HepG2 (cell line): ENCODE results near the gene AP4M1. TPM values are rescaled to one million over a fixed set of nuclear protein-coding genes. Genes with fewer than 3 reads are reported as not detected.
A peak's percentile ranks its signal among the peaks of the same experiment; 100 is the strongest.

Experiments used
- JDP2 ChIP-seq: sonication (generic); formaldehyde crosslinking; IDR thresholded peaks from 2 replicates; pipeline ENCODE4 v1.8.1; 2022; ENCODE audit warnings: missing genetic modification reagents, borderline replicate concordance
- MYNN ChIP-seq: sonication (generic); formaldehyde crosslinking; IDR thresholded peaks from 2 replicates; pipeline ENCODE4 v1.4.0; 2020; ENCODE audit warnings: mild to moderate bottlenecking, low read depth, missing genetic modification reagents
- PCBP1 ChIP-seq: fragments of 200-400 bp; formaldehyde crosslinking; IDR thresholded peaks from 2 replicates; pipeline ENCODE4 v1.6.1; 2017; ENCODE audit warnings: mild to moderate bottlenecking, low read depth, low read length, borderline replicate concordance
- RFXANK ChIP-seq: IDR thresholded peaks from 2 replicates; pipeline ENCODE4 v1.6.1; 2016
- RXRA ChIP-seq: sonication (generic); formaldehyde crosslinking; IDR thresholded peaks from 2 replicates; pipeline ENCODE4 v1.5.1; 2020; ENCODE audit warnings: missing genetic modification reagents
- SP4 ChIP-seq: sonication (generic); formaldehyde crosslinking; IDR thresholded peaks from 2 replicates; pipeline ENCODE4 v1.8.1; 2023; ENCODE audit warnings: mild to moderate bottlenecking, missing genetic modification reagents
- TBX2 ChIP-seq: sonication (generic); formaldehyde crosslinking; IDR thresholded peaks from 2 replicates; pipeline ENCODE4 v1.5.0; 2020; ENCODE audit warnings: missing genetic modification reagents, mild to moderate bottlenecking, borderline replicate concordance
- ZEB1 ChIP-seq: IDR thresholded peaks from 2 replicates; pipeline ENCODE4 v1.6.1; 2012; ENCODE audit warnings: mild to moderate bottlenecking, low read depth, inconsistent platforms; ENCODE audit not compliant: insufficient replicate concordance
- ZNF20 ChIP-seq: sonication (generic); formaldehyde crosslinking; IDR thresholded peaks from 2 replicates; pipeline ENCODE4 v1.4.0; 2020; ENCODE audit warnings: mild to moderate bottlenecking, moderate library complexity, missing genetic modification reagents
- ZNF343 ChIP-seq: sonication (generic); formaldehyde crosslinking; IDR thresholded peaks from 2 replicates; pipeline ENCODE4 v1.4.0; 2020; ENCODE audit warnings: mild to moderate bottlenecking, missing genetic modification reagents
- ZNF430 ChIP-seq: sonication (generic); formaldehyde crosslinking; IDR thresholded peaks from 2 replicates; pipeline ENCODE4 v1.9.0; 2021; ENCODE audit warnings: mild to moderate bottlenecking, missing genetic modification reagents
- ZNF7 ChIP-seq: IDR thresholded peaks from 2 replicates; pipeline ENCODE4 v1.6.1; 2016; ENCODE audit warnings: missing biosample characterization, missing genetic modification reagents
- polyA plus RNA-seq, 8 experiments: library from polyadenylated mRNA; depleted of rRNA in 3 of 8; stranded (reverse) in 7 of 8; unstranded in 1 of 8; fragments of >200 nt; fragmentation: Illumina TruSeq in 4 of 8; extraction: Trizol in 4 of 8; gene quantifications; 2 replicates each; pipeline versions ENCODE4 v1.2.1 to v1.2.3, GENCODE V29; 2011 to 2016; ENCODE audit warnings: low read depth in 4 of 8, missing spikeins in 1 of 8, mixed read lengths in 1 of 8; ENCODE audit not compliant: insufficient read depth in 1 of 8
- total RNA-seq, 5 experiments: library from RNA; depleted of rRNA; stranded (reverse); fragments of >200 nt; fragmentation: Illumina TruSeq; extraction: Trizol; gene quantifications; 2 replicates each; pipeline ENCODE4 v1.2.3, GENCODE V29; 2016; ENCODE audit warnings: low read depth in 1 of 5
- TF ChIP-seq, protein P1 (sequence below): sonication (generic); formaldehyde crosslinking; IDR thresholded peaks from 2 replicates; pipeline ENCODE4 v1.5.0; 2020; ENCODE audit warnings: mild to moderate bottlenecking, missing genetic modification reagents
- TF ChIP-seq, protein P2 (sequence below), 2 experiments: fragments of 450-650 bp in 1 of 2; sonication (generic) in 1 of 2; formaldehyde crosslinking; IDR thresholded peaks; 2 replicates each; pipeline versions ENCODE4 v1.5.0 to v1.8.0; 2020 to 2022; ENCODE audit warnings: mild to moderate bottlenecking in 1 of 2, missing genetic modification reagents in 1 of 2
- TF ChIP-seq, protein P3 (sequence below): IDR thresholded peaks from 2 replicates; pipeline ENCODE4 v1.6.1; 2018; ENCODE audit warnings: missing genetic modification reagents, mild to moderate bottlenecking, missing compliant biosample characterization
- TF ChIP-seq, protein P4 (sequence below): sonication (generic); formaldehyde crosslinking; IDR thresholded peaks from 2 replicates; pipeline ENCODE4 v1.5.0; 2020; ENCODE audit warnings: missing genetic modification reagents
- TF ChIP-seq, protein P5 (sequence below): sonication (generic); formaldehyde crosslinking; IDR thresholded peaks from 2 replicates; pipeline ENCODE4 v1.5.1; 2020; ENCODE audit warnings: missing genetic modification reagents, mild to moderate bottlenecking, borderline replicate concordance
- TF ChIP-seq, protein P6 (sequence below): sonication (generic); formaldehyde crosslinking; IDR thresholded peaks from 2 replicates; pipeline ENCODE4 v1.5.0; 2020; ENCODE audit warnings: missing genetic modification reagents

The AP4M1 gene
- total and polyA plus RNA-seq, 2 of the 13 experiments (the other 11 are each of a cell fraction or from before 2014, with no cell fraction given) = 6.3 to 9.7 TPM

DNA sequence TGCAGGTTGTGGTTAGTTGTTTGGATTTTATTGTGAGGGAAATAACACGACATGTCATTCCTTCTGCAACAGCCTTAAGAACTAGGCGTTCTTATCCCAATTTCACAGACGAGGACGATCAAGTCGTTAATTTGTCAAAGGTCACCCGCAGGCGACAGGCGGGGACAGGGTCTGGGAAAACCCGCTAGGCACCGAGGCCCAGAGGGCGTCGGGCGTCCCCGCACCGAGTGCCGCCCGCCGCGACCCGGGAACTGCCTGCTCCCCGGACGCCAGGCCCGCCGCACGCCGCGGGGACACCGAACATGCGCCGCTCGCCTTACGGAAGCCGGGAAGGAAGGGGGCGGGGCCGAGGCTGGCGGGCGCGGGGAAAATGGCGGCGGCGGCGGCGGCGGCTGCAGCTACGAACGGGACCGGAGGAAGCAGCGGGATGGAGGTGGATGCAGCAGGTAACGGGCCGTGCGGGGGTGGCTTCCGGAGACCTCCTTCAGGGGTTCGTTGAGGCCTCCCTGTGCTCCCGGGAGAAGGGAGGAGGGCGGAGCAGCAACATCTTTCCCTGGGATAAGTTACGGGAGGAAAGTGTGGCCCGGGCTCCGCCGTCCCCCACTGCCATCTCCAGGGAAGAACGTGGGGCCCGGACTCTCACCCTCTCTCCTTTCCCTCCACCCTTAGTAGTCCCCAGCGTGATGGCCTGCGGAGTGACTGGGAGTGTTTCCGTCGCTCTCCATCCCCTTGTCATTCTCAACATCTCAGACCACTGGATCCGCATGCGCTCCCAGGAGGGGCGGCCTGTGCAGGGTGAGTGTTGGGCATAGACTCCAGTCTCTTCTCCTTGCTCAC, 12.6 kb upstream of the AP4M1 start, which contains the start of gene COPS6 (continued):
- TF ChIP-seq JDP2 (CRISPR knock-in tag) (peak; percentile 60; the same call in 1 of the 2 replicates), ZNF430 (CRISPR knock-in tag) (peak; percentile 98), ZNF7 (CRISPR knock-in tag) (no peak), SP4 (CRISPR knock-in tag) (peak; percentile 96), ZNF20 (CRISPR knock-in tag) (no peak), RFXANK (CRISPR knock-in tag) (0 out of 2 replicates have a peak, but pooled peaks have one; percentile 36), RXRA (CRISPR knock-in tag) (peak; percentile 31; the same call in 1 of the 2 replicates), ZNF343 (CRISPR knock-in tag) (0 out of 2 replicates have a peak, but pooled peaks have one; percentile 76), PCBP1 (no peak), TBX2 (CRISPR knock-in tag) (peak; percentile 74; the same call in 1 of the 2 replicates), ZEB1 (peak; percentile 38), MYNN (CRISPR knock-in tag) (0 out of 2 replicates have a peak, but pooled peaks have one; percentile 88)
- TF ChIP-seq, protein P1, sequence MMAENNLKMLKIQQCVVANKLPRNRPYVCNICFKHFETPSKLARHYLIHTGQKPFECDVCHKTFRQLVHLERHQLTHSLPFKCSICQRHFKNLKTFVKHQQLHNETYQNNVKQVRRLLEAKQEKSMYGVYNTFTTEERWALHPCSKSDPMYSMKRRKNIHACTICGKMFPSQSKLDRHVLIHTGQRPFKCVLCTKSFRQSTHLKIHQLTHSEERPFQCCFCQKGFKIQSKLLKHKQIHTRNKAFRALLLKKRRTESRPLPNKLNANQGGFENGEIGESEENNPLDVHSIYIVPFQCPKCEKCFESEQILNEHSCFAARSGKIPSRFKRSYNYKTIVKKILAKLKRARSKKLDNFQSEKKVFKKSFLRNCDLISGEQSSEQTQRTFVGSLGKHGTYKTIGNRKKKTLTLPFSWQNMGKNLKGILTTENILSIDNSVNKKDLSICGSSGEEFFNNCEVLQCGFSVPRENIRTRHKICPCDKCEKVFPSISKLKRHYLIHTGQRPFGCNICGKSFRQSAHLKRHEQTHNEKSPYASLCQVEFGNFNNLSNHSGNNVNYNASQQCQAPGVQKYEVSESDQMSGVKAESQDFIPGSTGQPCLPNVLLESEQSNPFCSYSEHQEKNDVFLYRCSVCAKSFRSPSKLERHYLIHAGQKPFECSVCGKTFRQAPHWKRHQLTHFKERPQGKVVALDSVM (CRISPR knock-in tag) = no peak; the same call in 1 of the 2 replicates
- TF ChIP-seq, protein P2, sequence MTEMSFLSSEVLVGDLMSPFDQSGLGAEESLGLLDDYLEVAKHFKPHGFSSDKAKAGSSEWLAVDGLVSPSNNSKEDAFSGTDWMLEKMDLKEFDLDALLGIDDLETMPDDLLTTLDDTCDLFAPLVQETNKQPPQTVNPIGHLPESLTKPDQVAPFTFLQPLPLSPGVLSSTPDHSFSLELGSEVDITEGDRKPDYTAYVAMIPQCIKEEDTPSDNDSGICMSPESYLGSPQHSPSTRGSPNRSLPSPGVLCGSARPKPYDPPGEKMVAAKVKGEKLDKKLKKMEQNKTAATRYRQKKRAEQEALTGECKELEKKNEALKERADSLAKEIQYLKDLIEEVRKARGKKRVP (CRISPR knock-in tag; IDR thresholded peaks at IDR 0.05) = peak in 1 of 2 experiments; percentile 67; a peak in 1 of 4 replicates
- TF ChIP-seq, protein P3, sequence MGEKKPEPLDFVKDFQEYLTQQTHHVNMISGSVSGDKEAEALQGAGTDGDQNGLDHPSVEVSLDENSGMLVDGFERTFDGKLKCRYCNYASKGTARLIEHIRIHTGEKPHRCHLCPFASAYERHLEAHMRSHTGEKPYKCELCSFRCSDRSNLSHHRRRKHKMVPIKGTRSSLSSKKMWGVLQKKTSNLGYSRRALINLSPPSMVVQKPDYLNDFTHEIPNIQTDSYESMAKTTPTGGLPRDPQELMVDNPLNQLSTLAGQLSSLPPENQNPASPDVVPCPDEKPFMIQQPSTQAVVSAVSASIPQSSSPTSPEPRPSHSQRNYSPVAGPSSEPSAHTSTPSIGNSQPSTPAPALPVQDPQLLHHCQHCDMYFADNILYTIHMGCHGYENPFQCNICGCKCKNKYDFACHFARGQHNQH (CRISPR knock-in tag) = peak; percentile 80
- TF ChIP-seq, protein P4, sequence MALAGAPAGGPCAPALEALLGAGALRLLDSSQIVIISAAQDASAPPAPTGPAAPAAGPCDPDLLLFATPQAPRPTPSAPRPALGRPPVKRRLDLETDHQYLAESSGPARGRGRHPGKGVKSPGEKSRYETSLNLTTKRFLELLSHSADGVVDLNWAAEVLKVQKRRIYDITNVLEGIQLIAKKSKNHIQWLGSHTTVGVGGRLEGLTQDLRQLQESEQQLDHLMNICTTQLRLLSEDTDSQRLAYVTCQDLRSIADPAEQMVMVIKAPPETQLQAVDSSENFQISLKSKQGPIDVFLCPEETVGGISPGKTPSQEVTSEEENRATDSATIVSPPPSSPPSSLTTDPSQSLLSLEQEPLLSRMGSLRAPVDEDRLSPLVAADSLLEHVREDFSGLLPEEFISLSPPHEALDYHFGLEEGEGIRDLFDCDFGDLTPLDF = peak; percentile 87
- TF ChIP-seq, protein P5, sequence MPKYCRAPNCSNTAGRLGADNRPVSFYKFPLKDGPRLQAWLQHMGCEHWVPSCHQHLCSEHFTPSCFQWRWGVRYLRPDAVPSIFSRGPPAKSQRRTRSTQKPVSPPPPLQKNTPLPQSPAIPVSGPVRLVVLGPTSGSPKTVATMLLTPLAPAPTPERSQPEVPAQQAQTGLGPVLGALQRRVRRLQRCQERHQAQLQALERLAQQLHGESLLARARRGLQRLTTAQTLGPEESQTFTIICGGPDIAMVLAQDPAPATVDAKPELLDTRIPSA (CRISPR knock-in tag) = peak; percentile 80; the same call in 1 of the 2 replicates
- TF ChIP-seq, protein P6, sequence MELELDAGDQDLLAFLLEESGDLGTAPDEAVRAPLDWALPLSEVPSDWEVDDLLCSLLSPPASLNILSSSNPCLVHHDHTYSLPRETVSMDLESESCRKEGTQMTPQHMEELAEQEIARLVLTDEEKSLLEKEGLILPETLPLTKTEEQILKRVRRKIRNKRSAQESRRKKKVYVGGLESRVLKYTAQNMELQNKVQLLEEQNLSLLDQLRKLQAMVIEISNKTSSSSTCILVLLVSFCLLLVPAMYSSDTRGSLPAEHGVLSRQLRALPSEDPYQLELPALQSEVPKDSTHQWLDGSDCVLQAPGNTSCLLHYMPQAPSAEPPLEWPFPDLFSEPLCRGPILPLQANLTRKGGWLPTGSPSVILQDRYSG (CRISPR knock-in tag) = peak; percentile 95
